ENCODE data around the gene DUSP2.

Gene DUSP2

GRCh38 chr2:96105994-96106715, 39.1 kb downstream of the DUSP2 start:
- FAIRE-seq = no peak

GRCh38 chr2:96105152-96105915, 39.9 kb downstream of the DUSP2 start:
- no peak for DNase-seq (ENCODE audit: extremely low spot score, insufficient read length, low read depth)
- no peak for FAIRE-seq

More at GRCh38 chr2:96105994-96106715, 39.1 kb downstream of the DUSP2 start:
- no peak for DNase-seq (ENCODE audit: extremely low spot score, insufficient read length, low read depth)

DNA sequence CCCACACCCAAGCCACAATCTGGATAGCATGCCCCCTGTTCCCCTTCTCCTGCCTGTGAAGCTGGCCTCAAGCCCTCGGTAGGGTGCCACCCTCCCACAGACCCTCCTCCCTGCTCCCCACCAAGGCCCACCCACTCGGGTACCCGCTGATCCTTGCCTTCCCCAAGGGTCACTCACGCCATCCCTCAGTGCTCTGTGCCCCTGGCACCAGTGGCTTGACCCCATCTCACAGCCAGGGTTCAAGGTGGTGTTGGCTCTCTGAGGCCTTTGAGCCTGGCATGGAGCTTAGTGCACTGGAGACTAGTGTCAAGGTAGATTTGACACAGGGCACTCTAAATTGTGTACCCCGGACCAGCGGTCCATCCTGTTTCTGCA, 40.8 kb downstream of the DUSP2 start:
- DNase-seq (ENCODE audit: extremely low spot score, insufficient read length, low read depth) = no peak
- no peak for FAIRE-seq

DNA sequence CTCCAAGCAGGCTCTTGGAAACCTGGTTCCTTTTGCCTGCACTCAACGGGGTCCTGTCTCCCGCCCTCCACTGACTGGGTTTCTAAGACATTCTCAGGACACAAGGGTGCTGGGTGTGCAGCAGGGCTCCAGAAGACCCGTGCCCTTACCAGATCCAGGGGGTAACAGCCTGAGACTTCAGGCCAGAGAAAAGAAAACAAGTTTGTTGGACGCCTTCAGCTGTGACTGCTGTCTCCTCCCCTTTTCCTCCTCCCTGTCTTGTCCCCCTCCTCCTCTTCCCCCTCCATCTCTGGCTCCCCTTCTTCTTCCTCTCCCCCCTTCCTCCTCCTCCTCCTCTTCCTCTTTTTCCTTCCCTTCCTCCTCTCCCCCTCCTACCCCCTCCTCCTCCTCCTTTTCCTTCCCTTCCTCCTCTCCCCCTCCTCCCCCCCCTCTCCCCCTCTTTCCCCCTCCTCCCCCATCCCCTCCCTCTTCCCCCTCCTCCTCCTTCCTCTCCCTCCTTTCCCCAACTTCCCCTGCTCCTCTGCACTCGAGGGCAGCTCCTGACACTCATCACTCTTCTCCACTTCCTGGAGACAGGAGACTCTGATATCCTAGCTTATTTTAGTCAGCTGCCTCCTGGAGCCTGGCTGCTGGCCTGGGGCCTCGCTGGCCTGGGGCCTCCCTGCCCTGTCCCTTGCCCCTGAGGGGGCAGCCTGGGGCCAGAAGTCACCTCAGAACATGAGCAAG, 41.3 kb downstream of the DUSP2 start:
- no peak for DNase-seq (ENCODE audit: extremely low spot score, insufficient read length, low read depth)
- FAIRE-seq = no peak

GRCh38 chr2:96103187-96103601, 42.0 kb downstream of the DUSP2 start:
- FAIRE-seq (no peak), DNase-seq (ENCODE audit: extremely low spot score, insufficient read length, low read depth) (no peak)

DNA sequence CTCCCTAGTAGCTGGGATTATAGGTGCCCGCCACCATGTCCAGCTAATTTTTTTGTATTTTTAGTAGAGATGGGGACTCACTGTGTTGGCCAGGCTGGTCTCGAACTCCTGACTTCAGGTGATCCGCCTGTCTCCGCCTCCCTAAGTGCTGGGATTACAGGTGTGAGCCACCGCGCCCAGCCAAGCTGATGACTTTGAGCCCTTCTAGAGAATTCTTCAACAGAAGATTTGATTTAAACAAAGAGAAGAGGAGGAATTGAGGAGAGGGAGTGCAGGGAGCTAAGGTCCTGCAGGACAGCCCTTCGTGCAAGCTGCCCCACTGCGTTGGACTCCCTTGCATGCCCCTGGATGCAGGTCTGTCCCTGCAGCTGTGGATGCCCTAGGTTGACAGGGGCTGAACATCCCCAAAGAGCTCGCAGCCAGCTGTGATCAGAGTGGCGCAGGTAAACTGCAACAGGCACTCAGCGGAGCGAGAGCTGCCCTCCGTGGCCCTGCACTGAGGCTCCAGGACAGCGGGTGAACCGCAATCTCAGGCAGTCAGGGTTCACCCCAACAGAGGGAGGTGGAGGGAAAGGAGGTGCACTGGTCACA, 42.5 kb downstream of the DUSP2 start:
- FAIRE-seq (no peak), DNase-seq (ENCODE audit: extremely low spot score, insufficient read length, low read depth) (no peak)

- DNase-seq (ENCODE audit: extremely low spot score, insufficient read length, low read depth) (no peak), FAIRE-seq (no peak)
Measured at GRCh38 chr2:96100893-96101304, 44.3 kb downstream of the DUSP2 start.

GRCh38 chr2:96099861-96100798, 45.1 kb downstream of the DUSP2 start:
- no peak for FAIRE-seq
- no peak for DNase-seq (ENCODE audit: extremely low spot score, insufficient read length, low read depth)

- DNase-seq (ENCODE audit: extremely low spot score, insufficient read length, low read depth) = no peak
- no peak for FAIRE-seq
Measured at GRCh38 chr2:96098900-96099590, 46.2 kb downstream of the DUSP2 start.

GRCh38 chr2:96097951-96098823, 47.1 kb downstream of the DUSP2 start:
- DNase-seq (ENCODE audit: extremely low spot score, insufficient read length, low read depth) (no peak), FAIRE-seq (no peak)

- DNase-seq (ENCODE audit: extremely low spot score, insufficient read length, low read depth) = no peak
- no peak for FAIRE-seq
Measured at GRCh38 chr2:96097441-96097840, 47.8 kb downstream of the DUSP2 start.

DNA sequence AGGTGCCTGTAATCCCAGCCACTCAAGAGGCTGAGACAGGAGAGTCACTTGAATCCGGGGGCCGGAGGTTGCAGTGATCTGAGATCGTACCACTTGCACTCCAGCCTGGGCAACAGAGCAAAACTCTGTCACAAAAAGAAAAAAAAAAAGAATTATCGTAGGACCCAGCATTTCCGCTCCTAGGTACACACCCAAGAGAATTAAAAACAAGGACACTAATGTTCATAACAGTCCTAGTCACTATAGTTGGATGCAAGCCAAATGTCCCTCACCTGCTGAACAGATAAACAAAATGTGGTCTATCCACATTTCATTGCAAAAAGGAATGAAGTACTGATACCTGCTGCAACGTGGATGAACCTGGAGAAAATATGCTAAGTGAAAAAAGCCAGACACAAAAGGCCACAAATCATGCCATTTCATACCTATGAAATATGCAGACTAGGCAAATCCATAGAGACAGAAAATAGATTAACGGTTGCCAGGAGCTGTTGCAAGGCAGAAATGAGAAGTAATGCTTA, 50.1 kb downstream of the DUSP2 start:
- FAIRE-seq (no peak), DNase-seq (ENCODE audit: extremely low spot score, insufficient read length, low read depth) (no peak)

GRCh38 chr2:96093528-96093927, 51.7 kb downstream of the DUSP2 start:
- no peak for DNase-seq (ENCODE audit: extremely low spot score, insufficient read length, low read depth)
- no peak for FAIRE-seq

All from GM18507 (cell line).